HG02678 (cell line): ENCODE measurements around the gene TNNC1.

ENCODE experiments used
- ATAC-seq: cut with Tn5 transposase; IDR thresholded peaks from one replicate; pipeline ENCODE4 v1.9.1; 2021; ENCODE audit warnings: mild to moderate bottlenecking, moderate library complexity; ENCODE audit not compliant: unreplicated experiment

Gene TNNC1

GRCh38 chr3:52443791-52444687 lies 9.8 kb downstream of the TNNC1 start:
- no peak for ATAC-seq

DNA sequence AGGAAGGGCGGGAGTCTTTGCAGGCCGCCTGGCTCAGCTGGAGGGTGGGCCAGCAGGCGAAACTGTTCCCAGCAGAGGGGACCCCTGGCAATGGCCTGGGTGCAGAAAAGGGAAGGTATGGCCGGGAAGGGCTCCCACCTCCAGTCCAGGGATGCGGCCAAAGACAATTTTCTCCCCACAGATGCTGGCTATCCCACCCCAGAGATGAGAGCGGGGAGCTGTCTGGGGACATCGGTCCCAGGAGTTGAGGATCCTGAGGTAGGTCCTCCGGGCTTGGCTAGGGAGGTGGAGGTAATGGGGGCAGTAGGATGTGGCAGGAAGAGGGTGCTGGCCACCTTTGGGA lies 10.6 kb downstream of the TNNC1 start:
- ATAC-seq: no peak

DNA sequence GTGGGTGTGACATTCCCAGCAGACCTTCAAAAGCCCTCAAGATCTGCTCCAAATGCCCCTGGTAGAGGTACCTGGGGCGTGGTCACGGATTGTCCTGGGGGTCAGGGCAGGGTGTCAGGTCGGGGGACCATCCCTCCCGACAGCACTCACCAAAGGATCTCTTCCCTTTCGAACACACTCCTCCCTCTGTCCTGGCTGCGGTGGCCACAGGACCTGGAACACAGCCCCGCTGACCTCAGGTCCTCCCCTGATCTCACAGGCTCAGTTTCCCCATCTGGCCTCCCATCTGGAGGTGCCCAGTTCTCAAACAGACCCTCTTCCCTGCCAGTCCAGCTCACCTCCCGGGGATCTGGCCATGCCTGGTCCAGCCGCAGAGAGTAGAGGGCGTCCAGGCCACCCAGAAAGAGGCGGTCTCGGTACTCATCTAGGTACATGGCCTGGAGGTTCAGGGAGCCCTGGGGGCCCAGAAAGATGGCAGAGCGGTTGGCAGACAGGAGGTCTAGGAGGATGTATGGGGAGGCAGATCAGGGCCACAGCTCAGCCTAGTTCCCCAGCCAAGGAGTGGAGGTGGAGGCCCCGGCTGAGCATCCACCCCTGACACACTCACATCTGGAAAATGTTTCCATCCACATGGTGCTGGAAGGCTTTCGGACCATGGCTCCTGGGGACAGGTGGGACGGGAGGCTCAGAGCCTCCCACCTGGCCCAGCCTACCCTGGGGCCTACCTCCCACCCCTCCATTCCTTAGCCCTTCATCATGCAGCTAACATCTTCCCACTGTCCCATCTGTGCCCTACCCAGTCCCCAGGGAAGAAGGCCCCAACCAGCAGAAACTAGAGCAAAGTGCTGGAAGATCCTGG lies 11.2 kb downstream of the TNNC1 start:
- ATAC-seq: no peak

- no peak for ATAC-seq
Observed at GRCh38 chr3:52441772-52442332, 12.0 kb downstream of the TNNC1 start.

DNA sequence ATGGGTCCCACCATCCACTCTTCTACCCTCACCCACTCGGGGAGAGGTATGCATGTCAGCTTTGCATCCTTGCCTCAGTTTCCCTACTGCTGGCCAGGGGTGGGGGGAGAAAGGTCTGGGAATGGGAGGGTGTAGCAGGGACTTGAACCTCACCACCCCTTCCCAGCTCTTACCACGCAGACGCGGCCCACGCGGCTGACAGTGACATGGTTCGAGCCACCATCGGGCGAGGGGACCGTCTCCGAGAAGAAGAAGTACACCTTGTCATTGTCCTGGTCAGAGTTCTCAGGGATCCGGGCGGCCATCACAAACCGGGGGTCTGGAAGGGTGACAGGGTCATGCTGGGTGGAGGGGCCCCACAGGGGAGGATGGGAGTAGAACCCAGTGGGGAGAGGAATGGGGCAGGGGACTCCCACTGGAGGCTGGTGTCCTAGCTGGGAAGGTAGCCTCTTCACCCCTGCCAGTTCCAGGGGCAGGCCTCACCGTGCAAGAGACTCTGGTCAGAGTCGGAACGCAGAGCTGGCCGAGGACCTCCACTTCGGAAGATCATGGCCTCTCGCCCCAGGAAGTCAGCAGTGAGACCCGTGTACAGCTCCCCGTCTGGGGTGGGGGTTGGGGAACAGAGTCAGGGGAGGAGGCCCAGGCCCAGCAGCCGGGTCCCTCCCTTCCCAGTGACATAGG lies 12.6 kb downstream of the TNNC1 start:
- no peak for ATAC-seq

DNA sequence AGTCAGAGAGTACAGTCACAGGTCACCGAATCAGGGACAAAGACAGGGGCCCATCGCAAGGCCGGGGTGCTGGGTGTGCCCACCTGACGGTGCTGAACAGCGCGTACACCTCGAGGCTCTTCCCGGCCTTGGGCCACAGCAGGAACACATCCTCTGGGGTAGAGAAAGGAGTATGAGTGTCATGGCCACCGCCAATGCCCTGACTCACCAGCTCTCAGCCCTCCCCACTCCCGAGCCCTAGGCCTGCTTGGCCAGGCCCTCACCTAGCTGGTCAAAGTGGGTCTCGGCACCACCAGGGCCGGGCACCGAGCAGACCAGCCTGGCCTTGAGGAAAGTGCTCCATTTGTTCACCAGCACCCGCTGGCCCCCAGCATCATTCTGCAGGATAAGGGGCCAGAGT lies 13.2 kb downstream of the TNNC1 start:
- ATAC-seq: no peak

GRCh38 chr3:52440249-52440551 lies 13.6 kb downstream of the TNNC1 start:
- no peak for ATAC-seq

- no peak for ATAC-seq
Observed at GRCh38 chr3:52439426-52440248, 14.2 kb downstream of the TNNC1 start.

DNA sequence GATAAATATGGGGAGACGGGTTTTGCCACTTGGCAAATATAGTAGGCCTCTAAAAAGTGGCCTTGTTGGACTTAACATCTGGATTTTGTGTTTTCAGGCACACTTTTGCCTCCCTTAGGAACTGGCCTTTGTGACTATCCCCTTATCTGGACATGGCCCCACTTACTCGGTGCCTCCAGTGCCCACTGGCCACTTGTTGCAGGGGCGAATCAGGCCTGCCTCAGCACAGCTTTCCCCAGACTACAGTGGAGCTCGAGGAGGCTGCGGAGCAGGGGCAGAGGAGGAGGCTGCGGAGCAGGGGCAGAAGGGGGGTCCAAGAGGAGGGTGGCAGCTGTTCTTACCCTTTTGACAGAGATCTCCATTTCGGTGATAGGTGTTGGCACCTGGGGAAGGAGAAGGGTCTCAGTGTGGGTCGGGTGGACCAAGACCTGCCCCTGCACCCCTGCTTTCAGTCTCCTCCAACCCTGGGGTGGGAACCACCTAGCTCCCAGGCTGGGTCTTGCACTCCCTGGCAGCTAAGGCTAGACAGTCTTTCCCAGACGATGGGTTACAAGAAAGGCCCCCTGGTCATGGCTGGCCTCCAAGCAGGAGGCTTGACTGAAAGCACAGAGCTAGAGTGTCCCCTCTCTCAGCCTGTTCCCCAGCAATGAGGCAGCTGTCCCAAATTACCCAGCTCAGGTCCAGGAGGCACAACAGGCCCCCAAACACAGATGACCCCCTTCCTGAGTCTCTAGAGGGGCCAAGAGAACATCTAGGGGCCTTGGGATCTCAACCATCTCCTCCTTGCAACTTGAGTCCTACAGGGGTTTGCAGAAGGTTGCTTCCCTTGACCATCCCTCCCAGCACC lies 15.0 kb downstream of the TNNC1 start:
- no peak for ATAC-seq

DNA sequence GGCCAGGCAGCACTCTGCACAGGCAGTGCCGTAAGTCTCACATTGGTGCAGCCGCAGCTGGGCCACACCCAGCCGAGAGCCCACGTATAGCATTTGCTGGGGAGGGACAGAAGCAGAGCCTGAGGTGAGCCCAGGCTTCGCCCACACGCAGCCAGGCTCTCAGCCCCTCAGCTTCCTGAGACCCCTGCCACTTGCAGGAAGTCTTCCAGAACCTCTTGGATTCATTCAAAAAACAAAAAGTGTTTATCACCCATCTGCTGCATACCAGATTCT lies 15.8 kb downstream of the TNNC1 start:
- no peak for ATAC-seq

DNA sequence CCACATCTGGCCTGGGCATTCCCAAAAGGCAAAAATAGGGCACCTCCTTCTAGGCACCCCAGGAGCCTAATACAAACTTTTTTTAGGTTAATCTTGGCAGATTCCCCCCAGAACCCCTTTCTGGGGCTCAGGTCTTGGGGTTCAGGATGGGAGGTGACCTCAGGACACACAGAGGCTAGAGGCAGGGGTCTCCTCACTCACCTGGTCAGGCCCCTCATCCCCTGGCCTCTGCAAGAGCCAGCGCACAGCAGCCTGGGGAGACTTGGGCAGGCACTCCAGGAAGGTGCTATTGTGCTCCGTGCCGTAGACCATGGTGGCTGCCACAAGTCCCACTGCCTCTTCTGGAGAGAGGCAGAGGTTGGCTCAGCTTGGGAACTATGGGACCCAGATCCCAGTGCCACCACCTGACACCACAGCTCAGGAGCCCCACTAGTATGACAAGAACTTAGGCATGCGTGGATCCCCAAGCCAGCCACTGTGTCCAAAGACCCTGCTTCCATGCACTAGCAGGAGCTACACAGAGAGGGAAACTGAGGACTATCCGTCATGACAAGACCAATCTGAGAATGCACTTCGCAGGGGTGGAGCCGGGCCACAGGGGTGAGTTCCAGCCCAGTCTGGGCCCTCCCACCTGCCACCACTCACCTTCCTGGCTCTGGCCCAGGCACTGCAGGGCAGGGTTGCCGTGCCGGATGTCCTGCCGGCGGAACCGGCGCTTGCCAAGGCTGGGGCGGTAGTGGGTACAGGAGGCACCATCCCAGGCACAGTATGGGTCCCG lies 16.3 kb downstream of the TNNC1 start:
- ATAC-seq: no peak

- ATAC-seq: no peak
Observed at GRCh38 chr3:52436500-52437149, 17.2 kb downstream of the TNNC1 start.

DNA sequence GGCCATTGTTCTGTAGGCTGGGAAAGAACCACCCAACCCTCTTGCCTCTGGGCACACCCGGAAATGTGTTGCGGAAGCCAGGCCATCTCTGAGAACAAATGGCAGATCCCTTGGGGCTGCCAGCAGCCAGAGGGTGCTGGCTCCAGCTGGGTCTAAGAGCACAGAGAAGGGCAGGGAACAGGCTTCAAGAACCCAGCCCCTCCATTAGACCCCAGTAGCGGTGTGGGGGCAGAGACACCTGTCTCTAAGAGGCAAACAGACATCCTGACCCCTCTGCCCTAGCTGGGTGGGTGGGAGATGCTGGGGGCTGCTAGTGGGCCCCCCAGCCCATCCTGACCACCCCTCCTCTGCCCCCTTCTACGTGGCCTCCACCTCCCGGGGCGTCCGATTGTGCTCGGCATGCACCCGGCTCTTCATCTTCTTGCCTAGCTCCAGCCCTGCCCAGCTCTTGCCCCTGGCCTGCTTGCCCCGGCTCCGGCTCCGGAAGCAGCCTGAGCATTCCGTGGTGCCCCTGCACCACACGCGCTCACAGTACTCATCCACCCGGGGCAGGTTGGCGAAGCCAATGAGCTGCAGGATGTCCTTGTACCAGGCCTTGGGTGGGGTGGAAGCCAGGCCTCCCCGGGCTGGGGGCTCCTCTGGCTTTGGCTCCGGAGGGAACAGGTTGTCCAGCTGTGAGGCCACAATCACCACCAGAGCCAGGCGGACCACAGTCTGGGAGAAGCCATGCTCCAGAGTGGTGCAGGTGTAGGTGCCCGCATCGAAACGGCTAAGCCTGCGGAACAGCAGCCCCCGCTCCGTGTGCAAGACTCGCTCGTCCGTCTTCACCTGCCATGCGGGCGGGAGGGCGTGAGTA lies 18.4 kb downstream of the TNNC1 start:
- no peak for ATAC-seq

DNA sequence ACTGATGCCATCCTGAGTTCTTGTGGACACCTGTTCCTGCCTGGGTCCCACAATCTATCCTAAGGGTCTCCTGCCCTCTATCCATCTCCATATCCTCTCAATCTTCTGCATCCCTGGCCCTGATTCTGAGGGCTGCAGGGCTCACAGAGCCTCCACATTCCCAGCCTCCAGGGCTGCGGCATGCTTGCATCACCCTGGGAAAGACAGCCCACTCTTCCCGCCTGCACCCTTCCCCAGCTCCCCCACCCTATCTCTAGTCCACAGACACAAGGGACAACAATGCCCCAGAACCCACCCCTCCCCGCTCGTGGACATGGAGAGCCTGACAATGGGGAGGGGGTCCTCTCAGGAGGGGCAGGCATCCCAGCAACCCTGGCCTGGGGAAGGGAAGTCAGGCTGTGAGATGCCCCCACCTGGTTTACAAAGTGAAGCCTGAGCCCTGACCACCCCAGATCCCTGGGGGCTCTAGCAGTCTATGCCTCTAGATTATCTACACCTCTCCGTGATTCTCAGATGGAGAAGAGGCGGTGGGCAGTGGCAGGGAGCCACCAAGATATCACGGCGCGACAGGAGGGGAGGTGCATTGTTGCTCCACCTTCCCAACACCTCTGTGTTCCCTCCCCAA lies 19.2 kb downstream of the TNNC1 start:
- ATAC-seq: no peak

DNA sequence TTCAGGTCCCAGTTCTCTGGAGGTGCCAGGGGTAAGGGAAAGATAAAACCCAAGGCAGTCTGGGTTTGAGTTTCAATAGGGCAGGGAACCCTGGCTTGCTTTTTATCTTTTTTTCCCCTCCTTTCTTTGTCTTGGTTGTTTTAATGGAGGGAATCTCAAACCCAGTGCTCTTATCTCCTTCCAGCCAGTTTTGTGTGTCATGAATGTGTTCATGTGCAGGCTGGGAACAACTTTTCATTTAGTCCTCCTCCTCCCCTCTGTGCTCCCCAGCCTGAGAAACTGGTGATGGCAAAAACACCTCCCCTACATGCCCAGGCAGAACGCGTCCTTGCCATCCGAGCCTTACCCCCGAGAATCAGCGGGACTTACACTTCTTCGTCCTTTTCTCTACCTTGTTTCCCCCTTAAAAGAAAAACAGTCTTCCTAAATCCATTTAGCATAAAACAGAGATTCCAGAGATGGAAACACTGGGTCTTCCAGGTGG lies 19.8 kb downstream of the TNNC1 start:
- ATAC-seq: no peak

- no peak for ATAC-seq
Observed at GRCh38 chr3:52433328-52433995, 20.4 kb downstream of the TNNC1 start.
